Measurements from ENCODE around the gene NPHP4.

The NPHP4 gene

DNA sequence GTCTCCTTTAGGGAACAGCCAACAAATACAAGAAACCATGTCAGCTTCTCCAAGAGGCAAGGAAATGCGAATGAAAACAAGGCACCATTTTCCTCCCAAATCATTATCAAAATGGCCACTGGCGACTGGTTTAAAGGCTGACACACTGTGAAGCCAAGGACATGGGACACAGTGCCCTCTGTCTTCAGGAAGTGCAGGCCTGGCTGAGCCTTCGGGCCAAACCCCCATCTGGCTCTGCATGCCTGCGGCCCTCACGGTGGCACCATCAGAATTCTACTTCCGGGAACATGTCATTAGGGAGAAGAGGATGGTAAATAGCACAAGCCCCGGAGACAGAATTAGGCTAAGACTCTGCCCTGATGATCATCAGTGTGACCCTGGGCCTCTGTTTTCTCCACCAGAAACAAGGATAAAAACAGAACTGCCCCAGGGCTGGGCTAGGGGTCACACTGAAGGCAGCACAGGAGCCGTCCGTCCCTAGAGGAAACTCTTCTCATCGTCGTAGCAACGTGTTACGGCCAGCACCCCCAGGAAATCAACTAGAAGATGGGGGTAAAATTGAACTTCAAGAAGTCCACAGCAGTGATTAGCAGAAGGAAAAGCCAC is 103.5 kb downstream of the NPHP4 start:
- DNase-seq = no peak

DNA sequence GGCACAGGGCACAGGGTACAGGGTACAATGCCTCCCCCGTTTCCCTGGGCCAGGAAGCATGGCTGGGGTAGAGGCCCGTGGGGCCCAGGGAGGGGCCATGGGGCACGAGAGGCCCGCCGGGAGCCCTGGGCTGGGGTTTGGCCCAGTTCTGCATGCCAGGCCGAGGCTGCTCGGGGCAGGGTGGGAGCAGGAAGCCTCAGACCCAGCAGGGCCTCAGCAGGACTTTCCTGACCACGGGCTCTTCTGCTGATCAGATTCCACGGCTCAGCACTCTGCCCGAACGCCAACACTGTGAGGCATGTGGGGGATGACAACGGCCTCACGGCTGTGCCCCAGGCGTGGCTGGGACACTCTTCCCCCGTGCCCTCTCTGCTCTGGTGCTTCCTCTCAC is 104.3 kb downstream of the NPHP4 start:
- no peak for DNase-seq

DNA sequence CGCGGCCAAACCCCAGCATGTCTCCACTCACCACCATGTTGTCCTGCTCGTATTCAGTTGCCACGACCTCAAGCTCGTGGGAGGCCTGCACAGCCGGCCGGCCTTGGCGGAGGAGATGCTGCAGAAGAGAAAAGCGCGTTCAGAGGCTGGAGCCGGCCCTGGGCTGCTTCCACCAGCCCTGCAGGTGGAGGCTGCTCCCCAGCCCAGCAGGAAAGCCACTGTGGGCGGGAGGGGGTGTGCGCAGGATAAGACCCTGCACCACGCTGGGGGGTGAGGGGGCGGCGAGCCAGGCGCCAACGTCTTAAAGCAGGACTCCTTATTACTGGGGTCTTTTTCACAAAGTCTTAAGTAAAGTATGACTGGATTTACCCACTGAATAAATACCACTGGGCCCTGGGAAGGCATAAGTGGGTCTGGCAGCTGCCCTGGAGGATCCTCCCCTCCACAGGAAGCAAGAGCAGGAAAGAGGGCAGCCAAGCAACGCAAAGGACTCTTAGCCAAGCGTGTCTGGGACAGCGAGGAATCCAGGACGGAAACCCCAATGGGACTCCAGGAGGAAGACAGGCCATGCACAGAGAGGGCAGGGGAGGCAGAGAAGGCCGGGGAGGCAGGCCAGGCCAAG is 104.8 kb downstream of the NPHP4 start:
- DNase-seq = no peak

DNA sequence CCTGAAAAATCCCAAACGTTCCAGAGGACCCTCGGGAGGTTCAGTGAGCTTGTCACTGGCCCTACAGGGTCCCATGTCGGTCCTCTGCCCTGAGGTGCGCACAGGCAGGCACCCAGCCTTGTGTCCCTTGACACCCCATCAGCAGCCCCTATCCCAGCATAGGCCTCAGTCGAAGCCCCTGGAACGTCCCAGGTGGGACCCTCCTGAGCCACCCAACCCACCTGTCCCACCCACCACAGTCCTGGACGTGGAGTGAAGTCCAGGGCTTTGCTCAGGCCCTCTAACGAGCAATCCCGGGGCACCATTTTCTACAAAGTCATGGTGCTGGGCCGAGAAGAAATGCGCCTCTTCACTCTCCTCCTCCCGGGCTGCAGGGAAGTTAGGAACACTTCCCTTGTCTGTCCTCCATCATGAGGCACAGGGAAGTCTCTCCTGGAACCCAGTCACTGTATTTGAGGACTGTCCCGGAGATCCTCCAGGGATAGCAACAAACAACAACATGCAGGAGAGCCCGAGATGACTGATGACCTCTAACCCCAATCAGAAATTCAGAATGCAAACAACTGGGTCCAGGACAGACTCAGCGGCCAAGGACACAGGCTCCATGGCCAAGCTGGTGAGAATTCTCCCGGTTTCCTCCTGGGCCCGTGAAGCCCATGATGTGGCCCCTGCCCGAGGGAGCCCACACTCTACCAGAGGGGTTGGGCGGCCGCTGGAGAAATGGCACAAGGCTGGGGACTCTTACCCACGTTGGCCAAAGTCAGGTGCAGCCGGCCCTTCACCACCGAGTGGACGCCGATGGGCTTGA is 105.5 kb downstream of the NPHP4 start:
- DNase-seq = no peak

DNA sequence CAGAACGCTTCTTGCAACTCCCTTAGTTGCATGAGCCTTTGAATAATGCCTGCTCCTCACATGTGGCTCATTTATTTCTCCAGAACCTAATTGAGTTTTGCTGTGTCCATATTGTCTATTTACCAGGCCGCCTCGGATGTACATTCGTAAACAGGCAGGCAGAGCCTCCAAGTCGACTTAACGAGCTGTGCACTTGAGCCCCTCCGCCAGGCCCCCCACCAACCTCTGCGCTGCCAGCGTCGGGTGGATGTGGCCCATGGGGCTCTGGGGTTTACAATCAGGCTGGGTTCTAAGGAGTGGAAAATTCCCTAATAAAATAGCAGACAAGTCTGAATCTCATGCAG is 106.1 kb downstream of the NPHP4 start:
- no peak for DNase-seq

DNA sequence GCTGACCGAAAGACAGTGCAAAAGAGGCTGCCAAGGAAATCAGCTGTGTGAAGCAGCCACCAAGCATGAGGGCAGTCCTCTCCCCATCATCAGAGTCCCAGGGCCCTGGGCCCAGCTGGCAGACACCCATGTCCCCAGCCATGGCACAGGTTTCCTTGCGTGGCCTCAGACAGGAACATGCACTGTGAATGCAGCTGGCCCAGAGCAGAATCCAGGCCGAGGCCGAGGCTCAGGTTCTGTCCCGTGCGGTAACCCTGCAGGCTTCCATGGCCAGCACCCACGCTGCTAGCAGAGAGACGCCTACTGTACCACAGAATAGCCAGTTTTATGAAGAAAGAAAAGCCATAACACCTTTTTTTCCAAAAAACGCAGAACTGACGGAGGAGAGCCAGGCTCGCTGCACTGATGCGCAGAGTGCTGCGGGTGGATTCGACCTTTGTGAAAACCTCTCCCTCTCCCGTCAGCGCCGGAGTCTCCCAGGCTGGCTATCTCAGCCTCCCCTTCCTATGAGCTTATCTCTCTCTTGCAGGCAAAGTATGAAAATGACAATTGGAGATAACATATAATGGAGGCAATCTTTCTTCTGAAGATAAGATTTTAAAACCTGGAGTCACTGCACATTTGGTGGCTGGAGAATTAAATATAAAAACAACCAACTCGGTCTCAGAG is 106.6 kb downstream of the NPHP4 start:
- no peak for DNase-seq

DNA sequence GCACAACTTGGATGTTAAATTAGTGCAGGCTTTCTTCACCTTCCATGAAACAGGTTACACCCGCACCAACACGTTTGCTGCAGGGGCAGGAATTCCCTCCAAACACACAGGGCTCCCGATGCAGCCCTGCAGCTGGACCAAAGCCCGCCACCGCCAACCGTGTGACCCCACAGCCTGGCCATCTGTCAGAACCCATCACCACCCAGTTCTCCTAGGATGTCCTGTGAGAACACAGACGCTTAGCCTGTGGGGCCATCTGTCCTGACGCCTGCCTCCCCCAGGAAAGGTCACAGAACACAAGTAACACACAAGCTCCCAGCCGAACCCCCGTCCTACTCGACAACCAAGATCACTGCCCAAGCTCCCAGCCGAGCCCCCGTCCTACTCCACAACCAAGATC is 108.1 kb downstream of the NPHP4 start:
- DNase-seq = no peak

DNA sequence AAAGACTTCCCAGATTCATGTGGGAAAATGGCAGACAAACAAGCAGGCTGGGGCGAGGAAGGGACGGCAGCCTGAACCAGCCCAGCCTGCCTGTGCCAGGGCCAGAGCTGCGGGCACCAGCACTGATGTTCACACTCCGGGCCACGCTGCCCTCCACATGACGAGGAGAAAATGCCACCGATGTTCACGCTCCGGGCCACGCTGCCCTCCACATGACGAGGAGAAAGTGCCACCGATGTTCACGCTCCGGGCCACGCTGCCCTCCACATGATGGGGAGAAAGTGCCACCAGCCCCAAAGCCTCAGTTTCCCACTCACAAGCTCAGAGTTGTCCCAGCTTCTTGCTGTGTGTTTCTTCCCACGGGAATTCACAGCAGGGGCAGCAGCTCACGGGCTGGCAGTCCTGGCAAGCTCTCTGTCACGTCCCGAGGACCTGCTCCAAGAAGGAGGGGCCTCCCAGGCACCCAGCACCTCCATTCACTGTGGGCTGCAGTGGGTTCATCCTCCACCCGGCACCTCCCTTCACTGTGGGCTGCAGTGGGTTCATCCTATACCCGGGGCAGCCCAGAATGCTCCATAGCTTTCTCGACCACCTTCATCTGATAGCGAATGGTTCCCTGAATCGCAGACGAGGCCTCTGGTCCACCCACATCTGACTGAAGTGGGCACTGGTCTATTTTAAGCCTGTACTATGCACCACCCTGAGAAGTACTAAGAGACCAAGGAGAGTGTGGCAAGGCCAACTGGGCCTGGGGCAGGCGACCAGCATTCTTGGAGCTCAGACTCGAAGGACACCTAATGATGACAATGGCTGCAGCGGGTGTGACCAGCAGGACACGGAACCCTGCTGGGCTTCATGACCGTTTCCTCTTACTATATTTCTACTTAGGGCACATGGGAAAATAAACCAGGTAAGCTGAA is 108.8 kb downstream of the NPHP4 start:
- no peak for DNase-seq

DNA sequence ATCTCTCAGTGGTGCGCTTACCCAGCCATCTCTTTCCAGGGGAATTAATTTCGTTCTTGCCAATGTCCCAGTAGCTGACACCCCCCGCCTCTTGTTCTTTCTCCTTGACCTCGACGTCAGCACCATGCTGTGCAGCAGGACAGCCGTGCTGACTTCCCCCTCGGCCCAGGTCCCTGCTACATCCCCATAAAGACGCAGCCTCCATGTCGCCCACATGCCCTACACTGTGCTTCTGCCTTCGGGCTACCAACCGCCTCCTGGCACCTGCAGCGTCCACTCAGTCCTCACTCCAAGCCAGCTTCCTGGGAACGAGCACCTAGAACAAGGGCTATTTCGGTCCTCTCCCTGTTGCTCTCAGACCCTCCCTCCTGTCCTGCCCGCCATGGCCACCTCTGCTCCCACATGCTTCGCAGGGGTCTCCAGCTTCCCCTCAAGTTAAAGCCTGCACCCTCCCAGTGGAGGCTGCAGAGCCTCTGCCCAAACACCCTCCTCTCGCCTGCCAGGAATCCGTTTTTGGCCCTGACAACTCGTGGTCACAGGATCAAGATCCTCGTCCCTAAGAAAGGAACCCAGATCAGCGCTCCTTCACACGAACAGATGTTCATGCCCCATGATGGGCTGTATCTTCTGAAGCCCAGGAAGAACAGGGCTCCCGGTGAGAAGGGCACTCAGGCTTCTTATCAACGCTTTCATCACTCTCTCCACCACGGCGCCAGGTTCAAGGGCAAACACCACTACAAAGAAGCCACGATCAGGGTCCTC is 109.7 kb downstream of the NPHP4 start:
- DNase-seq = no peak

DNA sequence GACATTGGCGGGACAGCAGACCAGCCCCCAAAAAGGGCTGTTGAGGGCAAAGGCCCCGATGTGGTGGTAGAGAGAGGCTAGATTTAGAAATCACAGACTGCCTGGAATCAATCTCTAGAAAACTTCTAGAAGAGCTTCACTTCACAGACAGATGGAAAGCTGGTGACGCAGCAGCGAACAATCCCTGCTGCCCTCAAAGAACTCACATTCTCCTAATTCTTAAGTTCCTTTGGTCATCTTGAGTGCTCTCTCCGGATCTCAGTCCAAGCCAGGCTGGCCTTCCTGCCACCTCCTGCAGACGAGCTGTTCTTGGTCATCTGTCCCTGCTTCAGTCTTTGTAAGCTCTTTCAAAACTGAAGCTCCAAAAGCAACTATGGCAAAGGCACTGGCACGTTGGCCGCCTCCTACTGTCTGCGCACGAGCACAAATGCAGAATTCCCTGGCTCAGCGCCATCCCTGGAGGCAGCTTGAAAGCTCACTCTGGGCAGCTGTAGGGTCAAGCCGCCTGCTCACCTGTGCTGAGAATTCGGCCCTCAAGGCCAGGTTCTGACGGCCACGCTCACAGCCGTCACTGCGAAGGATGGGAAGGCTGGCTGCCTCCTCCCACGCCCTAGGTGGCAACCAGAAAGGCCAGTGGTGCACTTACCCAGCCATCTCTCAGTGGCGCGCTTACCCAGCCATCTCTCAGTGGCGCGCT is 110.6 kb downstream of the NPHP4 start:
- no peak for DNase-seq

DNA sequence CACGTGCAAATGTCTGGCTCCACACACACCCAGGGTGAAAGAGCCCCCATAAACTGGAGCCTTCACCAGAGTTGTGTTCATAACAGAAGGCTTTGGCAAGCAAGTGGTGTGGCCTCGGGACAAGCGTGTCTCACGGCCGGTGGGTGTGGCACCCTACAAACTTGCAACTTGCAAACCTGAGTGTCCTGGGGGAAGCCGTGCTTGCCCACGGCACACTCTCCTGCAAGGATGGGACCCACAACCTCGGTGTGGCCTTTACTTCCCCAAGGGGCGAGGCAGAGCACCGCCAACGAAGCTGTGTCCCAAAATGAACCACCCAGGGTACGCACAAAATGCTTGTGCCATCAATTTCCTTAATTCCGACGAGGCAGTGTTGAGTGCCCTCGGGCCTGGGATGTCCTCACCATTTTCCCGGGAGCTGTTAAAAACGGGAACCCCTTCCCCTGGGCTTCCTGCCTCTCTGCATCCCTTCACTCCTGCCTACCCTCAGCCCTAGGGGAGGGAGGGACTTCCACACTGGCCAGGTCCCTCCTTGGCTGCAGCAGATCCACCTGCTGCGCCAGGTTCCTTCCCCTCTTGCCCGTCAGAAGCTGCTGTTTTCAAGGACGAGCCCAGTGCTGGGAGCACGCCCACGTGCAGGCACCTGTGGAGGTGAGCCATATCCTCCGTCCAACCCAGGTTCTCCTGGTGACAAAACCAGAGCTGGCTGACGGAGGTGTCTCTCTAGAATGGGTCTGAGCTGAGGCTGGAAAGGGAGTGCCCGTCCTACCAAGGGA is 111.4 kb downstream of the NPHP4 start:
- no peak for DNase-seq

DNA sequence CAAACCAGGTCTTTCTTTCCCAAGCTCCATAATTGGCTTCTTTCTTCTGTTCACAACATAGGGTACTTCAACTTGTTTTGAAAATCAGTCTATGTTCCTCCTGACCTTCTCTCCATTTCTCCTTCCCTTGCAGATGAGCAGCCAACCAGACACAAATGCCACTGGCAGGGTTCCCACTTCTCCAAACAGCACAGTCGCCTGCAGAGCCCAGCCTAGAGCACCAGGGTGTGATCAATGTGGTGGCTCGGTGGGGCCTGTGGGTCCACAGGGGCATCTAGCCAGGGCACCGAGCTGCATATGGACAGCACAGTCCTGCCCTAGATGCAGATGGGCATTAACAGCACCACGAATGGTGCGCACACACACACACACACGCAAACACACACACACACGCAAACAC is 112.8 kb downstream of the NPHP4 start:
- DNase-seq = no peak

DNA sequence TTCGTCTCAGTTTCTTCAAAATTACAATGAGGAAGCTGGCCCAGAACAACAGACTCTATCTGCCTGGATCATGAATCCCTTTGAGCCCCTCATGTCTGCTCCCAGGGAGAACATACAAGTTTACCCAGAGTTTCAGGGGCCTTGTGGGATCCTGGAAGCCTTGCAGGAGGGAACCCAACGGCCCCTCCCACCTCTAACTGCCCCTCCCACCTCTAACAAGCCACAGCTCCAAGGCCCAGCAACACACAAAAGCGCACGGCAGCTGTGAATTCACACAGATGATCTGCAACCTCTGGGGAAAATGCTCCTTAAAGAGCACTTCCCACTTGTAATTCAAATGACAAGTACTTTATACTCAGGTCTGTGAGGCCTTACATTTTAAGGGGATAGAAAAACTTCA is 113.3 kb downstream of the NPHP4 start:
- no peak for DNase-seq

DNA sequence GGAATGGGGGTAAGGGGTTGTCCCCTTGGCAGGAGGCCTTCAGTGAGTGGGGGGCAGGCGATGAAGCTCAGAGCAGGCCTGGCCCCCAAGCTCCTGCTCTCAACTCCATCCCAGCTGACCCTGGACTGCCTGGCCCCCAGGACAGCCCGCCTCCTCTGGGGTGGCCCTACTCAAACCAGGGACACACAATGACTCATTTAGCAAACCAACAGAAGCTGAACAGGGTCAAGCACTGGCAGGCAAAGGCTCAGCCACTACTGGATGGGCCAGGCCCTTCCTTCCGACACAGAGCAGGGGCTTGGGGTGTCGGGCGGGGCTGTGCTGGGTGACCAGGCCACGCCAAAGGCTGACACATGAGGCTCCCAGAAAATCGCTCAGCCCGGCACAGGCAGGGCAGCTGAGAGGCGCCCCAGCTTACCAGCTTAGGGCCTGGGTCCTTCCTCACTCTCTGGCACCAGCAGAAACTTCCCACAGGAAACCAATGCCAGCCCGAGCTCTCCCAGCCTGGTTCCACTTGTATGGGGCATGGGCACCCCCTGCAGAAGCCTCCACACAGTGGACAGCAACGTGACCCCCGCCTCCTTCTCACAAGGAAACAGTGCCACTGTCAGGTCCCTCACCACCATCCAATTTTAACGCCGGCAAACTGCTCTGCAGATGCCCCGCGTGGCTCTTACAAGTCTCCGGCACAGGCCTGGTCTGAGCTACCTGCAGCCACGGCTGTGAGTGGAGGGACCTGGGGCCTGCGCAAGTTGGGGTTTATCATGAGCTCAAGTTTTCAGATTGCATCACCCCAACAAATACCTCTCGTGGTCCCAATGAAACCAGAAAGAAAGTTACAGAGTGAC is 114.3 kb downstream of the NPHP4 start:
- no peak for DNase-seq

DNA sequence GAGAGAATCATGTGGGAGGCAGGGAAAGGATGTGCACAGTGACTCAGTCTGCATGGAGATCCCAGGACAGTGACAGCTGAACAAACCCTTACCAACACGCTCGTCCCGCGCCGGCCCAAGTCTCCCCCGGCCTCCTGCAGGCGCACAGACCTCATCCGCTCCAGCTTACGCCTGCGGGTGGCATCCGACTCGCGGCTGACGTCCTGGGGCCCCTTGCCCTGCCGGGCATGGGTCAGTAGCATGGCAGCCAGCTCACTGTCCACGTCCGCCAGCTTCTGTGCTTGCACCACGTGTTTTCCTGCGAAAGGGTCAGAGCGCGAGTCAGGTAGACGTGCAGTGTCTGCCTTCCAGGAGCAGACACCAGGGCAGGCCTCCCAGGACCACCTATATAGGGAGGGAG is 115.2 kb downstream of the NPHP4 start:
- DNase-seq = no peak

DNA sequence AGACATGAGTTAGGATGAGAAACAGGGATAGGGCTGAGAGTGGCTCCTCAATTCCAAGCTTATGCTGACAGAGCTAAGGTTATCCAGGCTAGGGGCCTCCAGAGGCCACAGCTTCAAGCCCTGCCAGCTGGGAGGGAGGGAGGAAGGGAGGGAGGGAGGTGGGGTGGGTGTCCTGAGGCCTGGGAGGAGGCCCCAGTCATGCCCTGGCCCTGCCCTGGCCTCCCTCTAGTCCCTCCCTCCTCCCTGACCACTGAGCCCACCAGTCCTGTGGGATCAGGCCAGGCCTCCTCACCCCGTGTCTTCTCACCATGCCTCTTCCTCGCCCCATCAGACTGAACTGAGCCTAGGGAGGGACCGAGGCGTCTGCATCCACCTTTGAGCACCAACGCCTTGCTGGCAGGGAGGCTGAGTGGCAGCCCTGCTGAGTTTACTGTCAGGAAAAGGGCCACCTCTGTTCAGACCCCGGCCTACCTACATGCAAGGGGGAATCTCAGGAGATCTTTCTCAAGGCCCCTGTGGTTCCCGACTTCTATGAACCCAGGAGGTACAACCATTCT is 116.1 kb downstream of the NPHP4 start:
- DNase-seq = no peak

DNA sequence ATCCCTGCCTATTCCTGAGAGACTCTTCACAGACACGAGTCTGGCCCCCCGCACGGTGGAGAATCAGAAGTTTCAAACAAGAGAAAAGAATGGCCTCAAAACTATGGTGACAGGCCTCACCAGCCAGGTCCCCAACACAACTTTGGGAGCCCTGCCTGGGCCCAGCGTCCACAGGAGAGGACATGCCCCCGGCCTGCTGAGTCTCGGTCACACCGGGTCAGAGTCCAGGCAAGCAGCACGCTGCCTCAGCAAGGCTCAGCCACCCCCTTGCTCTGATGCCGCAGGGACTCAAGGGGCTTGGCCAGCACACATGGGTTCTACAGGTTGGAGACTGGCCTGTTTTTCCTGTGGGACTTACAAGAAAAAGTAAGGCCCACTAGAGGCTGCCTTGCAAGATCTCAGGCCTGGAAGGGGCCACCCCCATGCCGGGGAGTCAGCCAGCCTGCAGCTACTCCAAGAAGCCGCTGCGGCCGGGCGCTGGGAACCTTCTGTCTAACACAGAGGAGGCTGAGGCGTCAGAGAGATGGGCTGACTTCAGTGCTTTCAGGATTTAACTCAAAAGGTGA is 116.8 kb downstream of the NPHP4 start:
- DNase-seq = no peak

DNA sequence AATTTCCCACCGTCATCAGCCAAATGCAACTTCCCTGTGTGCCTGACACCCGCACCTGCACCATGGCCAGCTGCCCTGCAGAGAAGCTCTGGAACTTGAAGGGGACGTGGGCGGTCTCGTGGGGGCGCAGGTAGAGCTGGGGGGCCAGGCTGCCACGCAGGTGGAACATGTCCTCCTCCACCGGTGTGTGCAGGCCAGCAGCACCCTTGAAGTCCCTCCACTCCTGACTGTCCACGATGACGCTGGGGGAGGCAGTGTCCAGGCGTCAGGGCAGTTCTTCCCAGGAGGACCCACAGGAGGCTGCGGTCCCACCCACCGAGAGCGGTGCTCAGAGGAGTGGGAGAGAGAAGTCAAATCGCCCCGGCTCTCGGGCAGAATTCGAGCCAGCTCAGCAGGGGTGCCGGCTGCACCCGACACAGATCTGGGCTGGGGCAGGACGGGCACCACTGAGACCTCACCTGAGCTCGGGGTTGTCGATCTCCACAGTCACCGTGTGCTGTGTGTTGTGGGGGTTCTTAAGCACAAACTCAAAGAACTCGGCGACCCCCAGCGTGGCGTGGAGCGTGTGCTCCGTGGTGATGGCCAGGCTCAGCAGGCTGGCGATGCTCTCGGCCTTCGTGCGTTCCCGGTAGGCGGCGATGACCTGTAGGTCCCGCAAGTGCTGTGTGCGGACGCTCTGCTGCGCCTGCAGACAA is 117.7 kb downstream of the NPHP4 start:
- DNase-seq = no peak

Data from amniotic stem cell (primary cell).